Sigmoid colon (tissue), 4 donors: ENCODE data around the gene TADA2A.

ENCODE experiments used
- POLR2AphosphoS5 ChIP-seq, 4 donors: sonication (generic); formaldehyde crosslinking; IDR thresholded peaks; one replicate each; pipeline ENCODE4 v1.6.1; 2017; ENCODE audit warnings: antibody characterized with exemption in 4 of 4
- TF ChIP-seq, protein P1 (sequence below), 4 experiments: fragments of 450-650 bp in 3 of 4; fragments of 200-600 bp in 1 of 4; IDR thresholded peaks; one replicate each; pipeline ENCODE4 v1.5.1; 2016 to 2019; ENCODE audit warnings: antibody characterized with exemption in 4 of 4, mild to moderate bottlenecking in 3 of 4, moderate library complexity in 2 of 4

DNA sequence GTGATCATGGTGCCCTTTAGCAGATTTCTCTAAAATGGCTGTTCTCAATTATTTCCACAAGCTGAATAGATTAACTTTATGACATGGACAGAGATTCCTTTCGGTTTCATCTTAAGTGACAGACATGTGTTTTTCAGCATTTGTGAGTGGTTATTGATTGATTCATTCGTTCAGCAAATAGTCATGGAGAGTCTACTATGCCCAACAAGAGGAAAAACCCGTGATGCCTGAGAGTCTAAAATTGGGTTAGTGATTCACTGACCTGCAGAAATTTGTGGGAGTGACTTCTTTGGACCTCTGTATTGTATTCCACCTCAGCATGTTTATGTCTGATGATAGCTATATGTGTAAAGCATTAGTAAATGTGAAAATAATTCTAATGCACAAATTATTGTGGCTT is 55.0 kb downstream of the TADA2A start:
- no peak for TF ChIP-seq POLR2AphosphoS5 (IDR thresholded peaks at IDR 0.05)
- TF ChIP-seq, protein P1, sequence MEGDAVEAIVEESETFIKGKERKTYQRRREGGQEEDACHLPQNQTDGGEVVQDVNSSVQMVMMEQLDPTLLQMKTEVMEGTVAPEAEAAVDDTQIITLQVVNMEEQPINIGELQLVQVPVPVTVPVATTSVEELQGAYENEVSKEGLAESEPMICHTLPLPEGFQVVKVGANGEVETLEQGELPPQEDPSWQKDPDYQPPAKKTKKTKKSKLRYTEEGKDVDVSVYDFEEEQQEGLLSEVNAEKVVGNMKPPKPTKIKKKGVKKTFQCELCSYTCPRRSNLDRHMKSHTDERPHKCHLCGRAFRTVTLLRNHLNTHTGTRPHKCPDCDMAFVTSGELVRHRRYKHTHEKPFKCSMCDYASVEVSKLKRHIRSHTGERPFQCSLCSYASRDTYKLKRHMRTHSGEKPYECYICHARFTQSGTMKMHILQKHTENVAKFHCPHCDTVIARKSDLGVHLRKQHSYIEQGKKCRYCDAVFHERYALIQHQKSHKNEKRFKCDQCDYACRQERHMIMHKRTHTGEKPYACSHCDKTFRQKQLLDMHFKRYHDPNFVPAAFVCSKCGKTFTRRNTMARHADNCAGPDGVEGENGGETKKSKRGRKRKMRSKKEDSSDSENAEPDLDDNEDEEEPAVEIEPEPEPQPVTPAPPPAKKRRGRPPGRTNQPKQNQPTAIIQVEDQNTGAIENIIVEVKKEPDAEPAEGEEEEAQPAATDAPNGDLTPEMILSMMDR (IDR thresholded peaks at IDR 0.05), result no peak
